Measurements from ENCODE around the gene CXCL12.

Gene CXCL12

GRCh38 chr10:44415121-44415520 is 30.2 kb upstream of the CXCL12 start:
- H3K36me3 Mint-ChIP-seq (ENCODE audit: low read depth), result no peaks in the 10 kb centered on the region
- H3K9me3 Mint-ChIP-seq, result peaks cover 10% of the 10 kb centered on the region
- no peak overlapping the region for H3K27ac Mint-ChIP-seq
- peaks cover 16% of the 10 kb centered on the region for H3K27me3 Mint-ChIP-seq
- H3K4me1 Mint-ChIP-seq, result no peaks in the 10 kb centered on the region
- ATAC-seq (no peak), DNase-seq (no peak)
- no peak overlapping the region for H3K4me3 Mint-ChIP-seq

- no peaks in the 10 kb centered on the region for H3K4me1 Mint-ChIP-seq
- H3K4me3 Mint-ChIP-seq, result no peak overlapping the region
- no peak overlapping the region for H3K27ac Mint-ChIP-seq
- no peaks in the 10 kb centered on the region for H3K36me3 Mint-ChIP-seq (ENCODE audit: low read depth)
- no peak for DNase-seq
- H3K27me3 Mint-ChIP-seq, result peaks cover 16% of the 10 kb centered on the region
- peaks cover 15% of the 10 kb centered on the region for H3K9me3 Mint-ChIP-seq
- ATAC-seq, result no peak
Observed at GRCh38 chr10:44413416-44413815, 28.5 kb upstream of the CXCL12 start.

- H3K4me1 Mint-ChIP-seq, result no peaks in the 10 kb centered on the region
- peaks cover 15% of the 10 kb centered on the region for H3K9me3 Mint-ChIP-seq
- no peak overlapping the region for H3K4me3 Mint-ChIP-seq
- H3K27me3 Mint-ChIP-seq, result peaks cover 14% of the 10 kb centered on the region
- no peak for DNase-seq
- no peaks in the 10 kb centered on the region for H3K36me3 Mint-ChIP-seq (ENCODE audit: low read depth)
- ATAC-seq, result no peak
- no peak overlapping the region for H3K27ac Mint-ChIP-seq
Observed at GRCh38 chr10:44411251-44411650, 26.4 kb upstream of the CXCL12 start.

GRCh38 chr10:44404741-44405437 is 20.0 kb upstream of the CXCL12 start:
- no peak for ATAC-seq
- no peak overlapping the region for H3K4me3 Mint-ChIP-seq
- no peaks in the 10 kb centered on the region for H3K36me3 Mint-ChIP-seq (ENCODE audit: low read depth)
- no peak overlapping the region for H3K27ac Mint-ChIP-seq
- DNase-seq, result no peak
- H3K4me1 Mint-ChIP-seq, result no peaks in the 10 kb centered on the region
- peaks cover 5% of the 10 kb centered on the region for H3K9me3 Mint-ChIP-seq
- no peaks in the 10 kb centered on the region for H3K27me3 Mint-ChIP-seq

GRCh38 chr10:44402465-44403195 is 17.7 kb upstream of the CXCL12 start:
- Mint-ChIP-seq H3K4me1 (no peaks in the 10 kb centered on the region), H3K4me3 (no peak overlapping the region), H3K36me3 (ENCODE audit: low read depth) (no peaks in the 10 kb centered on the region), H3K27me3 (peaks cover 1% of the 10 kb centered on the region), H3K9me3 (no peaks in the 10 kb centered on the region), H3K27ac (no peak overlapping the region)
- DNase-seq, result no peak
- ATAC-seq, result no peak

GRCh38 chr10:44400541-44400940 is 15.6 kb upstream of the CXCL12 start:
- no peak for DNase-seq
- Mint-ChIP-seq H3K27me3 (peaks cover 5% of the 10 kb centered on the region), H3K36me3 (ENCODE audit: low read depth) (no peaks in the 10 kb centered on the region), H3K27ac (no peak overlapping the region), H3K4me3 (no peak overlapping the region), H3K9me3 (no peaks in the 10 kb centered on the region), H3K4me1 (no peaks in the 10 kb centered on the region)
- ATAC-seq, result no peak

GRCh38 chr10:44399659-44400451 is 15.0 kb upstream of the CXCL12 start:
- no peaks in the 10 kb centered on the region for H3K4me1 Mint-ChIP-seq
- no peaks in the 10 kb centered on the region for H3K9me3 Mint-ChIP-seq
- DNase-seq (no peak), ATAC-seq (no peak)
- H3K36me3 Mint-ChIP-seq (ENCODE audit: low read depth), result no peaks in the 10 kb centered on the region
- no peak overlapping the region for H3K4me3 Mint-ChIP-seq
- H3K27me3 Mint-ChIP-seq, result peaks cover 5% of the 10 kb centered on the region
- no peak overlapping the region for H3K27ac Mint-ChIP-seq

GRCh38 chr10:44398747-44399658 is 14.1 kb upstream of the CXCL12 start:
- H3K27ac Mint-ChIP-seq, result no peak overlapping the region
- no peak for DNase-seq
- no peak for ATAC-seq
- no peak overlapping the region for H3K4me3 Mint-ChIP-seq
- H3K36me3 Mint-ChIP-seq (ENCODE audit: low read depth), result no peaks in the 10 kb centered on the region
- peaks cover 5% of the 10 kb centered on the region for H3K27me3 Mint-ChIP-seq
- no peaks in the 10 kb centered on the region for H3K4me1 Mint-ChIP-seq
- H3K9me3 Mint-ChIP-seq, result no peaks in the 10 kb centered on the region

- Mint-ChIP-seq H3K4me1 (no peaks in the 10 kb centered on the region), H3K36me3 (ENCODE audit: low read depth) (no peaks in the 10 kb centered on the region), H3K27me3 (peaks cover 8% of the 10 kb centered on the region), H3K4me3 (no peak overlapping the region), H3K9me3 (no peaks in the 10 kb centered on the region), H3K27ac (no peak overlapping the region)
- DNase-seq (no peak), ATAC-seq (no peak)
Observed at GRCh38 chr10:44398271-44398670, 13.4 kb upstream of the CXCL12 start.

GRCh38 chr10:44397476-44398225 is 12.8 kb upstream of the CXCL12 start:
- no peak overlapping the region for H3K4me3 Mint-ChIP-seq
- no peak for DNase-seq
- no peaks in the 10 kb centered on the region for H3K9me3 Mint-ChIP-seq
- no peak for ATAC-seq
- no peaks in the 10 kb centered on the region for H3K4me1 Mint-ChIP-seq
- no peaks in the 10 kb centered on the region for H3K36me3 Mint-ChIP-seq (ENCODE audit: low read depth)
- no peak overlapping the region for H3K27ac Mint-ChIP-seq
- peaks cover 10% of the 10 kb centered on the region for H3K27me3 Mint-ChIP-seq

- ATAC-seq, result no peak
- no peaks in the 10 kb centered on the region for H3K9me3 Mint-ChIP-seq
- H3K4me1 Mint-ChIP-seq, result no peaks in the 10 kb centered on the region
- H3K27ac Mint-ChIP-seq, result no peak overlapping the region
- H3K4me3 Mint-ChIP-seq, result no peak overlapping the region
- peaks cover 15% of the 10 kb centered on the region for H3K27me3 Mint-ChIP-seq
- no peak for DNase-seq
- H3K36me3 Mint-ChIP-seq (ENCODE audit: low read depth), result no peaks in the 10 kb centered on the region
Observed at GRCh38 chr10:44396671-44397191, 11.8 kb upstream of the CXCL12 start.

GRCh38 chr10:44395902-44396670 is 11.2 kb upstream of the CXCL12 start:
- no peak for ATAC-seq
- Mint-ChIP-seq H3K4me3 (no peak overlapping the region), H3K9me3 (no peaks in the 10 kb centered on the region), H3K27me3 (peaks cover 15% of the 10 kb centered on the region), H3K36me3 (ENCODE audit: low read depth) (no peaks in the 10 kb centered on the region), H3K27ac (no peak overlapping the region), H3K4me1 (no peaks in the 10 kb centered on the region)
- no peak for DNase-seq

GRCh38 chr10:44395396-44395795 is 10.5 kb upstream of the CXCL12 start:
- H3K9me3 Mint-ChIP-seq, result no peaks in the 10 kb centered on the region
- no peaks in the 10 kb centered on the region for H3K4me1 Mint-ChIP-seq
- DNase-seq (no peak), ATAC-seq (no peak)
- no peak overlapping the region for H3K27ac Mint-ChIP-seq
- H3K36me3 Mint-ChIP-seq (ENCODE audit: low read depth), result no peaks in the 10 kb centered on the region
- peaks cover 15% of the 10 kb centered on the region for H3K27me3 Mint-ChIP-seq
- no peak overlapping the region for H3K4me3 Mint-ChIP-seq

Data from activated naive CD8-positive, alpha-beta T cell treated with anti-CD3 and anti-CD28 coated beads, Interleukin-2, amount 50 U/mL, for 24 hours (primary cell).